Activated CD4-positive, alpha-beta memory T cell treated with anti-CD3 and anti-CD28 coated beads, Interleukin-2, amount 10 ng/mL, durations not matched to agents 7 days and 5 days (primary cell): ENCODE results near the gene ARPC2. TPM values are rescaled to one million over a fixed set of nuclear protein-coding genes. Genes with fewer than 3 reads are reported as not detected.

Experiments used
- CTCF ChIA-PET: fragments of 350-600 bp; sonication (Branson Sonifier 250); formaldehyde crosslinking; loops from one replicate; lab custom pipeline; 2021; ENCODE audit warnings: antibody characterized with exemption, inconsistent platforms; lab: Charles Lee
- POLR2A ChIA-PET: fragments of 350-600 bp; sonication (Branson Sonifier 250); formaldehyde crosslinking; loops from one replicate; lab custom pipeline; 2021; ENCODE audit warnings: antibody characterized with exemption; lab: Charles Lee
- DNase-seq: peaks from one replicate; pipeline ENCODE4 v3.0.0-alpha.2; 2020
- H3K27ac Mint-ChIP-seq: one replicate; pipeline ENCODE4 v1.8.0; 2021; ENCODE audit warnings: mild to moderate bottlenecking, mixed read lengths
- H3K27me3 Mint-ChIP-seq: one replicate; pipeline ENCODE4 v1.8.0; 2021; ENCODE audit warnings: mixed read lengths
- H3K36me3 Mint-ChIP-seq: one replicate; pipeline ENCODE4 v1.8.0; 2021; ENCODE audit warnings: low read depth, mixed read lengths
- H3K4me1 Mint-ChIP-seq: one replicate; pipeline ENCODE4 v1.8.0; 2021; ENCODE audit warnings: mixed read lengths
- H3K4me3 Mint-ChIP-seq: one replicate; pipeline ENCODE4 v1.8.0; 2021; ENCODE audit warnings: mild to moderate bottlenecking, mixed read lengths
- H3K9me3 Mint-ChIP-seq: one replicate; pipeline ENCODE4 v1.8.0; 2021; ENCODE audit warnings: mixed read lengths
- total RNA-seq, 2 experiments: library from RNA; stranded (reverse); gene quantifications; one replicate each; pipeline ENCODE4 v1.2.3, GENCODE V29; 2021

Gene ARPC2
- total RNA-seq, 2 experiments from 2014 or later = 765 to 778 TPM

DNA sequence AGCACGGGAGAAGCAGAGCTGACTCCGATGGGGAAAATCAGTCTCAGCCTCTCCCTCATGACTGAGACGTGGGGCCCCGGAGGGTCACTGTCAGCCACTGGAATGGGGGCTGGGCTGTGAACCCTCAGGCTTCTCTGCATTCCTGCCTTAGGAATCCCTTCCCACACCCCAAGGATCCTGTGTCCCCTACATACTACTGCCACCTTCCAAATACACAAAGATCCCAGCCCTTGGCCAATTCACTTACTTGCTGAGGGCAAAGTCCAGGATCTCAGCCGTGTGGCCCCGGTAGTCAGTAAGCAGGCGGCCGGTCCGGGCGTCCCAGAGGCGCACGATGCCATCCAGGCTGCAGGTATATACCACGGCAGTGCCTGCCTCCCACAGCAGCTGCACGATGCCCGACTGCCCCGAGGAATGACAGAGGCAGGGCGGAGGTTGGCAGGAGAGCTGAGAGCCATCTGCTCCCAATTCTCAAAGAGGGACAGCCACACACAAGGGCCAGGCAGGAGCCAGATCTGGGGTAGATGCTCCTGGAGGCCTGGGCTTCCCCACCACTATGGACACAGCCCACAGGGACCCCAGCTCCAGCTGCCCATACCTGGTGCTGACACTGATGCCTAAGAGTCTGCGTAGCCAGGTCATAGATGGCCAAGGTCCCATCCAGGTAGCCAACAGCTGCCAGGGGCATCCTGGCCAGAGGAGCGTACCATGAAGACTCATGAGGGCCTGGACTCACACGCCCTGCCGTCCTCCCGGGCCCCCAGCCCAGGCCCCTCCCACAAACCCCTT, 48.0 kb downstream of the ARPC2 start:
- H3K9me3 Mint-ChIP-seq = no peaks in the 10 kb centered on the region
- ChIA-PET POLR2A (no interaction called here), CTCF (no interaction called here)
- no peak for DNase-seq
- peak overlapping the region; percentile 26 for H3K27ac Mint-ChIP-seq
- peaks cover 31% of the 10 kb centered on the region for H3K4me1 Mint-ChIP-seq
- H3K36me3 Mint-ChIP-seq = peaks cover 19% of the 10 kb centered on the region
- no peaks in the 10 kb centered on the region for H3K27me3 Mint-ChIP-seq
- H3K4me3 Mint-ChIP-seq = no peak overlapping the region

DNA sequence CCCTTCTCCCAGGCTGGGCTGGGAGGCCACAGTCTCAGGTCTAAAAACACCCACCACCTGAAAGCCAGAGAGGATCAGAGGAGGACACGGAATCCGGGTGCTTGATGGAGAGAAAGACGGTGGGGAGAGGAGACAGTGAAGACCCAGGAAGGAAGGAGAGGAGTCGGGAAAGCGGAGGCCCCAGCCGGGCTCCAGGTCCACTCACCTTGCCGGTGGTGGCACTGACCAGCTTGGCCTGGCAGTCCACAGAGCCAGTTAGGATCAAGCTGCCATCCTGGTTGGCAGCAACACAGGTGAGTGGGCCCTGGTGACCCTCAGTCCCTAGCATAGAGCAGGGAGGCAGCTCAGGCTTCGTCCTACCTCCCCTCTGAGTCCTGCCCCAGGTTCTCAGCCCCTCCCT, 48.6 kb downstream of the ARPC2 start:
- POLR2A ChIA-PET = no interaction called here

DNA sequence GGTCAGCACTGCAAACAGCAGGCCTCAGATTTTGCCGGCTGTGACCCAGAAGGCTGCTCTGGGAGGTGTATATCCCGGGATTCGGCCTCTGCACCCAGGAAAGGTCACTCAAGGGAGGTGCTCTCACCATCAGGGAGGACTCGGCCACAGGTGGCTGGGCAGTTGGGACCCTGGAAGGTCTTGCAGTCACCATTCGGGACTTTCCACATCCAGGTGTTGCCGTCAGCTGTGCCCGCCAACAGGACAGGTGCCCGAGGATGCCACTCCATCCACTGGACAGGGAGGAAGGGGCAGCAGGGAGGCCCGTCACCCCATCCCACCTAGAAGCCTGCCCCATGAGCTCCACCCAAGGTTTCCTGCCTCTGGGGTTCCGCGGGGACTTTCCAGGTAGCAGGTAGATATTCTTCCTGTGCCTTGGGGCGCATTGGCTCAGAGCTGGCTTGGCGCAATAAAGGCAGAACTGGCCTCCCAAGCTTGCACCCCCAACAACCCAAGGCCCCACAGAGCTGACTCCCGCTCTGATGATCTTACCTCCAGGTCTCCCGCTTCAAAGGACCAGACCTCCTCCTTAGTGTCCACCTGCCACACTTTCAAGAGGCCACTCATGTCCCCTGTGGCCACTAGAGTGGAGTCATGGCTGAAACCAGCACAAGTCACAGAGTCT, 49.5 kb downstream of the ARPC2 start:
- Mint-ChIP-seq H3K27me3 (no peaks in the 10 kb centered on the region), H3K4me3 (no peak overlapping the region), H3K9me3 (no peaks in the 10 kb centered on the region), H3K4me1 (peaks cover 40% of the 10 kb centered on the region), H3K27ac (no peak overlapping the region), H3K36me3 (peaks cover 19% of the 10 kb centered on the region)
- CTCF ChIA-PET = interaction anchor here (1.0 to 3.4 kb wide), 2 partner anchors 8 to 10 kb away, joined by 3 to 17 read pairs; no protein-coding TSS in a partner anchor
- no peak for DNase-seq
- POLR2A ChIA-PET = interaction anchor here (1.7 kb wide), 1 partner anchor 12 kb away, joined by 4 read pairs; no protein-coding TSS in a partner anchor

More for the DNA sequence above, 48.6 kb downstream of the ARPC2 start:
- H3K27ac Mint-ChIP-seq = peak overlapping the region; percentile 16
- no peaks in the 10 kb centered on the region for H3K9me3 Mint-ChIP-seq
- no peak for DNase-seq
- H3K27me3 Mint-ChIP-seq = no peaks in the 10 kb centered on the region
- peaks cover 34% of the 10 kb centered on the region for H3K4me1 Mint-ChIP-seq
- CTCF ChIA-PET = interaction anchor here (3.4 kb wide), 1 partner anchor 9 kb away, joined by 17 read pairs; no protein-coding TSS in a partner anchor
- no peak overlapping the region for H3K4me3 Mint-ChIP-seq
- peaks cover 19% of the 10 kb centered on the region for H3K36me3 Mint-ChIP-seq

- POLR2A ChIA-PET = interaction anchor here (1.0 to 1.7 kb wide), 3 partner anchors 12 to 49 kb away, joined by 3 to 4 read pairs (median 3); no protein-coding TSS in a partner anchor
- H3K4me1 Mint-ChIP-seq = peaks cover 48% of the 10 kb centered on the region
- no peaks in the 10 kb centered on the region for H3K27me3 Mint-ChIP-seq
- H3K36me3 Mint-ChIP-seq = peaks cover 26% of the 10 kb centered on the region
- H3K9me3 Mint-ChIP-seq = no peaks in the 10 kb centered on the region
- H3K27ac Mint-ChIP-seq = no peak overlapping the region
- DNase-seq = no peak
- H3K4me3 Mint-ChIP-seq = no peak overlapping the region
- CTCF ChIA-PET = interaction anchor here (1.0 to 3.4 kb wide), 3 partner anchors 9 to 35 kb away, joined by 3 to 17 read pairs (median 4); no protein-coding TSS in a partner anchor
These were observed 50.3 kb downstream of the ARPC2 start for GRCh38 chr2:218267259-218267658.

DNA sequence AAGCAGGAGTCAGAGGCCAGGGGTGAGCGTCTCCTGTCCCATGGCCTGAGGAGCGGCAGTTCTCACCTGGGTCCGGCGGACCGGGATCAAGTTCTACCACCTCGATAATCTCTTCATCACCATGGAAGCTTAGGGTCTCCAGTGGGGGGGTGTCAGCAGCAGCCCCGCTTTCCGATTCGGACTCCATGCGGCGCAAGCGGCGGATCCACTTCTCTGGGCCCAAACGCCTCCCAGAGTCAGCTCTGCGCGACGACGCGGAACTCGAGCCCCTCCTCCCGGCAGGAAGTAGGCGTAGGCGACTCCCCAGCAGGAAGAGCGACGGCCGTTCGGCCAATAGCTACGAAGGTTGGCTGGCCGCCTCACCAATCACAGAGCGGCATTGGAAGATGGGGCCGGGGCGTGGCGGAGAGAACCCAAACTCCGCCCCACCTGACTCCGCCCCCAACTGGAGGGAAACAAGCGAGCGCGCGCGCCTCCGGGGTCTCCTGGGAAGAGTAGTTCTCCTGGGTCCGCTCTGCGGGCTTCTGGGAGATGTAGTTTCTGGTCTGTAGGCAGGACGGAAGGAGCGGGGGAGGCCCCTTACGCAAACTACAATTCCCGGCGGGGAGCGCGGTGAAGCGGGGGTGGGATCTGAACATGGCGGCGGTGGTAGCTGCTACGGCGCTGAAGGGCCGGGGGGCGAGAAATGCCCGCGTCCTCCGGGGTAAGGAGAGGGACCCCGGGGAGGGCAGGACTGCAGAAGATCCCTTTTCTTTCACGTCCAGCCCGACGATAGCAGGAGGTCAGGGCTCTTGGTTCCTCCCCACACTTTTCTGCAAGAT, 53.1 kb downstream of the ARPC2 start, which contains the start of the genes AAMP and PNKD:
Gene AAMP (minus strand): TSS at position 238 of the 821 bp plus-strand sequence. CDS start 51 bp downstream, at position 187.
Gene PNKD (plus strand): TSS at position 620 of the 821 bp plus-strand sequence. CDS start 17 bp downstream, at position 637.
- Mint-ChIP-seq H3K4me1 (peaks cover 52% of the 10 kb centered on the region), H3K27ac (peak within 1 kb of the TSS; percentile 75), H3K27me3 (no peaks in the 10 kb centered on the region), H3K9me3 (no peaks in the 10 kb centered on the region), H3K36me3 (peaks cover 42% of the 10 kb centered on the region), H3K4me3 (peak within 1 kb of the TSS; percentile 89)
- peak; percentile 100 for DNase-seq
- ChIA-PET POLR2A (interaction anchor here (0.6 to 10.7 kb wide), 14 partner anchors 9 to 127 kb away, joined by 3 to 299 read pairs (median 3); partner anchors contain the start of genes ARPC2, GPBAR1 and TMBIM1), CTCF (interaction anchor here (0.7 to 6.8 kb wide), 20 partner anchors 13 to 577 kb away, joined by 3 to 126 read pairs (median 5); partner anchors contain the start of genes CATIP, CTDSP1, CXCR1 and TMBIM1)

DNA sequence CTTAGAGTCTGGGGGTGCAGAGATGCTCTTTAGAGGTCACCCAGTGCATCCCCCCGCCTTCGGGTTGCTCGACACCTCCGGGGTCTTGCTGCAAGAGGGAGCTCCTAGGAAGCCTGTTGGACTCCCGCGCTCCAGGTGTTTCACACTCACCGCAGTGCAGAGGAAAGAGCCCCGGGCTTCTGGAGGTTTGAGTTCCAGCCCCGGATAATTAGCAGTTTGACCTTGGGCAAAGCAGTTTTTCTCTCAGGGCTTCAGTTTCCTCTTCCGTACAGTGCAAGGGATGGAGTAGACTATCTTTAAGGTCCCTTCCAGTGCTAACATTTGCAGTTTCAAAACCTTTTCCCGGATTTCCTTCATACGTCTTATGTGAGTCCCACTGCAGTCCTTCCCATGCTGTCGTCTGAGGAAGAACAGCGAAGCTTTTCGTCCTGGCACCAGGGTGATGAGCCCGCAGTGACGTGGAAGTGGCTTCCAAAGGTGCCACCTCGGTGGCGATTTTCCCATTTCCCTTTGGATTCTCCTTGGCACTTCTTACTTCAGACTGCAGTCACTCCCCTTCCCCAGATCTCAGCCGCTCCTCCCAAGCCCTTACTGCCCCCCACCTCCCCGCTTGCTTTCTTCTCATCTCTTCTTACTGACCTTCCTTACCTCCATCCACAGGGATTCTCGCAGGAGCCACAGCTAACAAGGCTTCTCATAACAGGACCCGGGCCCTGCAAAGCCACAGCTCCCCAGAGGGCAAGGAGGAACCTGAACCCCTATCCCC, 53.9 kb downstream of the ARPC2 start:
- H3K27me3 Mint-ChIP-seq = no peaks in the 10 kb centered on the region
- no peaks in the 10 kb centered on the region for H3K9me3 Mint-ChIP-seq
- H3K4me3 Mint-ChIP-seq = peak overlapping the region; percentile 89
- peaks cover 49% of the 10 kb centered on the region for H3K4me1 Mint-ChIP-seq
- H3K36me3 Mint-ChIP-seq = peaks cover 46% of the 10 kb centered on the region
- CTCF ChIA-PET = interaction anchor here (0.7 to 6.8 kb wide), 27 partner anchors 13 to 203 kb away, joined by 3 to 126 read pairs (median 5); partner anchors contain the start of genes CATIP, CXCR1 and TMBIM1
- peak overlapping the region; percentile 75 for H3K27ac Mint-ChIP-seq
- POLR2A ChIA-PET = interaction anchor here (0.6 to 10.7 kb wide), 13 partner anchors 13 to 141 kb away, joined by 3 to 299 read pairs (median 5); partner anchors contain the start of genes ARPC2, CATIP and TMBIM1
- no peak for DNase-seq

DNA sequence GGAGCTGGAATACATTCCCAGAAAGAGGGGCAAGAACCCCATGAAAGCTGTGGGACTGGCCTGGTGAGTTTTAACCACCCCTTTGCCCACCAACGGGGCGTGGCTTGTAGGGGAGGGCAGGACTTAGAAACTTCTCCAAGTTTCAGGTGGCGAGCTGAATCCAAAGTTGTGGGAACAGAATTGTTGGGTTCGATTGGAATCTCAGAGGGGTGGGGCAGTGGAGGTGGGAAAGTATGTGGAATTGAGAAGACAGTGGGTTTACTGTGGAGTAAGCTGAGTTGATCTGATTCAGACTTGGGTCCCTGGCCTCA, 54.5 kb downstream of the ARPC2 start:
- H3K36me3 Mint-ChIP-seq = peaks cover 49% of the 10 kb centered on the region
- POLR2A ChIA-PET = interaction anchor here (0.6 to 10.7 kb wide), 7 partner anchors 14 to 140 kb away, joined by 3 to 299 read pairs (median 3); partner anchors contain the start of genes CATIP and TMBIM1
- H3K4me1 Mint-ChIP-seq = peaks cover 49% of the 10 kb centered on the region
- no peak for DNase-seq
- H3K27me3 Mint-ChIP-seq = no peaks in the 10 kb centered on the region
- H3K4me3 Mint-ChIP-seq = peak overlapping the region; percentile 89
- H3K9me3 Mint-ChIP-seq = no peaks in the 10 kb centered on the region
- CTCF ChIA-PET = interaction anchor here (1.1 to 6.8 kb wide), 15 partner anchors 14 to 202 kb away, joined by 3 to 126 read pairs (median 5); partner anchors contain the start of genes CATIP, CXCR1 and TMBIM1
- no peak overlapping the region for H3K27ac Mint-ChIP-seq

- DNase-seq = no peak
- Mint-ChIP-seq H3K36me3 (peaks cover 50% of the 10 kb centered on the region), H3K27ac (peak overlapping the region; percentile 47), H3K27me3 (no peaks in the 10 kb centered on the region), H3K9me3 (no peaks in the 10 kb centered on the region), H3K4me1 (peaks cover 49% of the 10 kb centered on the region), H3K4me3 (peak overlapping the region; percentile 89)
- POLR2A ChIA-PET = interaction anchor here (0.8 to 10.7 kb wide), 6 partner anchors 15 to 140 kb away, joined by 3 to 299 read pairs (median 5); partner anchors contain the start of genes CATIP and TMBIM1
- CTCF ChIA-PET = interaction anchor here (0.7 to 6.8 kb wide), 16 partner anchors 13 to 201 kb away, joined by 3 to 126 read pairs (median 4); partner anchors contain the start of genes CATIP, CXCR1 and TMBIM1
These were observed 55.0 kb downstream of the ARPC2 start for GRCh38 chr2:218271865-218272530.

GRCh38 chr2:218272531-218273212, 55.7 kb downstream of the ARPC2 start:
- DNase-seq = peak; percentile 81
- peaks cover 53% of the 10 kb centered on the region for H3K36me3 Mint-ChIP-seq
- peaks cover 42% of the 10 kb centered on the region for H3K4me1 Mint-ChIP-seq
- H3K27ac Mint-ChIP-seq = peak overlapping the region; percentile 47
- no peak overlapping the region for H3K4me3 Mint-ChIP-seq
- ChIA-PET POLR2A (interaction anchor here (2.9 to 10.7 kb wide), 2 partner anchors 18 to 124 kb away, joined by 19 to 299 read pairs; partner anchors contain the start of gene TMBIM1), CTCF (interaction anchor here (0.6 to 6.8 kb wide), 26 partner anchors 9 to 435 kb away, joined by 3 to 126 read pairs (median 4); partner anchors contain the start of genes BCS1L, CATIP, CXCR1 and TMBIM1)
- no peaks in the 10 kb centered on the region for H3K27me3 Mint-ChIP-seq
- H3K9me3 Mint-ChIP-seq = no peaks in the 10 kb centered on the region
